PC-3 (cell line): ENCODE measurements around the gene PARP11.

ENCODE experiments used
- EZH2 ChIP-seq: fragments of 300-600 bp; sonication (generic); IDR thresholded peaks from one replicate; pipeline ENCODE4 v1.6.1; 2017; ENCODE audit warnings: antibody characterized with exemption, mild to moderate bottlenecking, low read length; ENCODE audit not compliant: unreplicated experiment
- TF ChIP-seq, protein P1 (sequence below): fragments of 300-600 bp; sonication (generic); conservative IDR thresholded peaks from 2 replicates; pipeline ENCODE4 v1.5.1; 2017; ENCODE audit warnings: antibody characterized with exemption, low read depth, mild to moderate bottlenecking, low read length

DNA sequence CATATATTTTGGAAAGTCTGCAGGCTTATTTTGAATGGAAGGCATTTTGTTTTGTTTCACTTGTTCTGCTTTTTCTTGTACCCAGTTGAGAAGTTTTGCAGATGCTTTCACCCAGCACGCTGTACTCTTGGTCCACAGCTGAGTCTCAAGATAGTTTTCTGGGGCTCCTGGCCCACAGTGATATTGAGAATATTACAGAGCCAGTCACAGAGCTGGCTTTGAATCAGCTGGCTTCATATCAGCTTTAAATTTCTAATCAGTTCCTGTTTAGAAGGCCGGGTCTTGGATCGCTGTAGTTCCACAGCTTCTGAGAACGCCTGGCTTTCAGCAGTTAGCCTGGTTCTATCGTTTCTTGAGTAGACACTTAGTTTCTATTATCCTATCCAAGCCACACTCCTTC is 32.5 kb upstream of the PARP11 start:
- TF ChIP-seq, protein P1, sequence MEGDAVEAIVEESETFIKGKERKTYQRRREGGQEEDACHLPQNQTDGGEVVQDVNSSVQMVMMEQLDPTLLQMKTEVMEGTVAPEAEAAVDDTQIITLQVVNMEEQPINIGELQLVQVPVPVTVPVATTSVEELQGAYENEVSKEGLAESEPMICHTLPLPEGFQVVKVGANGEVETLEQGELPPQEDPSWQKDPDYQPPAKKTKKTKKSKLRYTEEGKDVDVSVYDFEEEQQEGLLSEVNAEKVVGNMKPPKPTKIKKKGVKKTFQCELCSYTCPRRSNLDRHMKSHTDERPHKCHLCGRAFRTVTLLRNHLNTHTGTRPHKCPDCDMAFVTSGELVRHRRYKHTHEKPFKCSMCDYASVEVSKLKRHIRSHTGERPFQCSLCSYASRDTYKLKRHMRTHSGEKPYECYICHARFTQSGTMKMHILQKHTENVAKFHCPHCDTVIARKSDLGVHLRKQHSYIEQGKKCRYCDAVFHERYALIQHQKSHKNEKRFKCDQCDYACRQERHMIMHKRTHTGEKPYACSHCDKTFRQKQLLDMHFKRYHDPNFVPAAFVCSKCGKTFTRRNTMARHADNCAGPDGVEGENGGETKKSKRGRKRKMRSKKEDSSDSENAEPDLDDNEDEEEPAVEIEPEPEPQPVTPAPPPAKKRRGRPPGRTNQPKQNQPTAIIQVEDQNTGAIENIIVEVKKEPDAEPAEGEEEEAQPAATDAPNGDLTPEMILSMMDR: no peak
- no peak for TF ChIP-seq EZH2
